A549 (cell line): ENCODE measurements around the gene CACNA1E.

ENCODE experiments used
- CBX8 ChIP-seq: fragments of 200-600 bp; sonication (generic); IDR thresholded peaks from 2 replicates; pipeline ENCODE4 v1.6.1; 2016
- CHD4 ChIP-seq: fragments of 200-600 bp; sonication (generic); IDR thresholded peaks from 2 replicates; pipeline ENCODE4 v1.6.1; 2016; ENCODE audit warnings: antibody characterized with exemption, mild to moderate bottlenecking, borderline replicate concordance
- CTCF ChIP-seq: fragments of >200 bp; sonication (Bioruptor Twin); formaldehyde crosslinking; IDR thresholded peaks from 3 replicates; pipeline ENCODE4 v1.5.1; 2016
- EP300 ChIP-seq, 2 experiments: fragments of >200 bp; sonication (Bioruptor Twin); formaldehyde crosslinking; IDR thresholded peaks; 2 replicates in 1 of 2; 3 replicates in 1 of 2; pipeline ENCODE4 v1.6.1; 2016 to 2017
- JUN ChIP-seq, 2 experiments: fragments of >200 bp; sonication (Bioruptor Twin); formaldehyde crosslinking; IDR thresholded peaks; 2 replicates in 1 of 2; 3 replicates in 1 of 2; pipeline ENCODE4 v1.6.1; 2016 to 2017
- JUNB ChIP-seq: fragments of >200 bp; sonication (Bioruptor Twin); formaldehyde crosslinking; IDR thresholded peaks from 2 replicates; pipeline ENCODE4 v1.6.1; 2016
- MAFK ChIP-seq: fragments of 450-650 bp; IDR thresholded peaks from 2 replicates; pipeline ENCODE4 v1.6.1; 2014; ENCODE audit not compliant: partially characterized antibody
- MYC ChIP-seq: IDR thresholded peaks from 2 replicates; pipeline ENCODE4 v1.6.1; 2012; ENCODE audit warnings: mild to moderate bottlenecking, inconsistent platforms, low read length, improper control_type of control experiment, borderline replicate concordance
- POLR2A ChIP-seq: IDR thresholded peaks from 2 replicates; pipeline ENCODE4 v1.6.1; 2012; ENCODE audit warnings: mild to moderate bottlenecking, low read length
- RFX5 ChIP-seq: fragments of 450-650 bp; IDR thresholded peaks from 2 replicates; pipeline ENCODE4 v1.7.1; 2014; ENCODE audit warnings: antibody characterized with exemption, mild to moderate bottlenecking, moderate library complexity
- SMC3 ChIP-seq: fragments of >200 bp; sonication (Bioruptor Twin); formaldehyde crosslinking; IDR thresholded peaks from 3 replicates; pipeline ENCODE4 v1.6.1; 2018; ENCODE audit warnings: inconsistent platforms
- SREBF2 ChIP-seq: fragments of 450-650 bp; IDR thresholded peaks from 2 replicates; pipeline ENCODE4 v1.6.1; 2014; ENCODE audit warnings: mild to moderate bottlenecking, moderate library complexity
- USF2 ChIP-seq: fragments of 450-650 bp; IDR thresholded peaks from 2 replicates; pipeline ENCODE4 v1.6.1; 2014; ENCODE audit warnings: antibody characterized with exemption

- TF ChIP-seq MAFK (no peak), MYC (no peak), JUNB (no peak), CBX8 (no peak), CTCF (no peak), CHD4 (no peak), SMC3 (no peak), USF2 (no peak), SREBF2 (no peak), JUN (IDR thresholded peaks at IDR 0.05) (no peak), EP300 (IDR thresholded peaks at IDR 0.05) (no peak), POLR2A (no peak), RFX5 (no peak)
Observed at GRCh38 chr1:181804989-181805388, 321.7 kb downstream of the CACNA1E start.
